HG03469 (cell line): ENCODE data around the gene TAB2.
"Not testable (repeated sequence)": the region's sequence is repeated elsewhere in the genome, so short reads cannot be mapped to it uniquely, and the experiment has no call there.

Experiments used
- ATAC-seq: cut with Tn5 transposase; IDR thresholded peaks from one replicate; pipeline ENCODE4 v1.9.1; 2021; ENCODE audit warnings: mild to moderate bottlenecking, moderate library complexity, moderate number of reproducible peaks; ENCODE audit not compliant: unreplicated experiment

The TAB2 gene

GRCh38 chr6:149455031-149455732 lies 137.7 kb downstream of the TAB2 start:
- ATAC-seq, result no peak

- ATAC-seq, result no peak
Observed at GRCh38 chr6:149456311-149457021, 139.0 kb downstream of the TAB2 start.

GRCh38 chr6:149457316-149457884 lies 139.9 kb downstream of the TAB2 start:
- ATAC-seq, result no peak

GRCh38 chr6:149458196-149458595 lies 140.7 kb downstream of the TAB2 start:
- ATAC-seq, result no peak

- no peak for ATAC-seq
Observed at GRCh38 chr6:149458806-149459205, 141.3 kb downstream of the TAB2 start.

GRCh38 chr6:149459761-149460160 lies 142.2 kb downstream of the TAB2 start:
- ATAC-seq, result no peak

GRCh38 chr6:149460249-149460648 lies 142.7 kb downstream of the TAB2 start:
- ATAC-seq, result not testable (repeated sequence)
